Measurements from ENCODE around the gene ANKRD13C.
A peak's percentile ranks its signal among the peaks of the same experiment; 100 is the strongest.
"Not testable (repeated sequence)": the region's sequence is repeated elsewhere in the genome, so short reads cannot be mapped to it uniquely, and the experiment has no call there.

Gene ANKRD13C, protein sequence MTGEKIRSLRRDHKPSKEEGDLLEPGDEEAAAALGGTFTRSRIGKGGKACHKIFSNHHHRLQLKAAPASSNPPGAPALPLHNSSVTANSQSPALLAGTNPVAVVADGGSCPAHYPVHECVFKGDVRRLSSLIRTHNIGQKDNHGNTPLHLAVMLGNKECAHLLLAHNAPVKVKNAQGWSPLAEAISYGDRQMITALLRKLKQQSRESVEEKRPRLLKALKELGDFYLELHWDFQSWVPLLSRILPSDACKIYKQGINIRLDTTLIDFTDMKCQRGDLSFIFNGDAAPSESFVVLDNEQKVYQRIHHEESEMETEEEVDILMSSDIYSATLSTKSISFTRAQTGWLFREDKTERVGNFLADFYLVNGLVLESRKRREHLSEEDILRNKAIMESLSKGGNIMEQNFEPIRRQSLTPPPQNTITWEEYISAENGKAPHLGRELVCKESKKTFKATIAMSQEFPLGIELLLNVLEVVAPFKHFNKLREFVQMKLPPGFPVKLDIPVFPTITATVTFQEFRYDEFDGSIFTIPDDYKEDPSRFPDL

DNA sequence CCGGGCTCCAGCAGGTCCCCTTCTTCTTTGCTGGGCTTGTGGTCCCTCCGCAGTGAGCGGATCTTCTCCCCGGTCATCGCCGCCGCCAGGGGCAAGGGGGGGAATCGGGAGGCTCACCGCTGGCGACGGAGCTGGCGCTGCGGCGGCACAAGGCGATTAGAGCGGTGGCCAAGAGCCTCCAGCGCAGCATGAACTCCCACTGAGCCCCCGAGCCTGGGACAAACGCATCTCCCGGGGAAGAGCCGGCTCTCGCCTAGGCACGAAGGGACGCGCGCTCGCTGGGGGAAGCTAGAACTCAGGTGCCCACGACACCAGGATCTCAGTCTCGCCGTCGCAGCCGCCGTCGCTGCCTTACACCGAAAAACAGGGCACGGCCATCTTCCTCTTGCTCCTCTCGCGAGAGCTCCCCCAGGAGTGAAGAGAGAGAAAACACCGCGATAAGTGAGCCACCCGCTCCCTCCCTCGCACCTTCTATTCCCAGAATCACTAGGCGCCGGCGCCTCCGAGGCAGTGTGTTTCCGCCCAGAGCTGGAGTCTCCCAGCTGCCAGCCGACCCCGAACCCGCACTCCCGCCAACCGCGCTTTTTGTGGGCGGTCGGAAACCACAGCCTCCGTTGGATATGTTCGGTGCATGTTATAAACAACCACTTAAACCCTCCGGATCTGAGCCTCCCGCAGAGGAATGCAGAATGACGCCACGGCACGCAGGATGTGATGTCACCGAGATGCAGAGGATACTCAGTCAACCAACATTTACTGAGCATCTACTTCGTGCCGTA is at the start of gene ANKRD13C:
TSS of gene ANKRD13C (minus strand) at position 391 of the 779 bp plus-strand sequence. CDS start at position 77, 314 bp downstream.
- peak; percentile 81 to 90 for DNase-seq

DNA sequence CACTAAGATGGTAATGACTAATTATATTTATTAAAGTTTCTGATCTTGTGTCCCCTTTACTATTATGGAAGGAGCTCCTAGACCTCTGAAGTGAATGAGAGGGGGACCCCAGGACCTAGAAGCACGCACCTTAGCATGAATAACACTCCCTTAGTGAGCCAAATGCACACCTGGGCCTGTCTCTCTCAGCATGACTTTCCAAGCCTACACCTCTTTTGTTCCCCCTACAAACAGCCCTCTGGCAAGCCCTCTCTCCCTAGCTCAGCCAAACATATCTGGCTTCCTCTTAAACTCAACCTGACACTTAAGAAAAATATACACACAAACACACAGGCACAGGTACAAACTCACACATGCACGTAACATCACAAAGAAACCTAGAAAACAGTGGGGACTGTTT is 49.2 kb upstream of the ANKRD13C start:
- DNase-seq, result no peak

DNA sequence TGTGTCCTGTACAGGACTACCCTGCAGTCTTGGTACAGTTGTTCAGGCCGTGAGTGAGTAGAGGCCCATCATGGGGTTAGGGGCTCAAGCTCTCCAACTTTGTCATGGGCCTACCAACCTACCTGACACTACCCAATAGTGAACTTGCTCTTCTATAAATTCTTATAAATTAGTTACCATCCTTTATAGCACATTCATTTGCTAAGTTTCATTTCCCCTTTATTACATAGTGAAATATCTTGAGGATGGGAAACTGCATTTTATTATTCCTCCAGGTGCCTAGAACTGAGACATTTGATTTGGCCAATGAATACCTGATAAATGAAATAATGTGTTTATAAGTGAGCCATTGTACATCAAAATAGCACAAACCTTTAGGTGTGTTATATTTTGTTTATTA is 47.5 kb upstream of the ANKRD13C start:
- DNase-seq, result no peak

DNA sequence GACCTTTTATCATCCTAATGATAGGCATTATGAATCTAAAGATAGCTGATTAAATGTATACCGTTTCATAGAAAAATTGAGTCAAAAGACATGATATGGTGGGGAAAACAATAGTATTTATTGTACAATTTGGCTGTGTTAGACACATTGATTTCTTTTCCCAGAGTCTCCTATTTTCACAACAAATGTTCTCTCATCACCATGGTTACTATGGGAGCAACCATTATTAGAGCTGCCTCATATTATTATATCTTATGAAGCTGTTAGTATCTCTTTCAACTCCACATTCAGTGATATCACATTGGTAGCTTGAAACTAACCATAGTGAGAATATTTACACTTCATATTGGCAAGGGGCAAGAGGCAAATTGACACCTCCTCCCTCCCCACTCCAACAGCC is 45.8 kb upstream of the ANKRD13C start:
- DNase-seq, result no peak

DNA sequence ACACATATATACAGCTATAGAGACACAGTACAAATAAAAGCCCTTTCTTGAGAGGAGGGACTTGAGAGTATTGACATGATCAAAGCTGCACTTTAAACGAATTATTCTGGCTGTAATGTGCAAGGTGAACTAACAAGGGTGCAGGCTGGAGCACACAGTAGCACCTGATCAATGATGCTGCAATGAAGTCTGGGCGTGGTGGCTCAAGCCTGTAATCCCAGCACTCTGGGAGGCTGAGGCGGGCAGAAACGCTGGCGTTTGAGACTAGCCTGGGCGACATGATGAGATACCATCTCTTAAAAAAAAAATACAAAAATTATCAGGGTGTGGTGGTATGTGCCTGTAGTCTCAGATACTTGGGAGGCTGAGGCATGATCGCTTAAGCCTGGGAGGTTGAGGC is 42.5 kb upstream of the ANKRD13C start:
- DNase-seq, result no peak

DNA sequence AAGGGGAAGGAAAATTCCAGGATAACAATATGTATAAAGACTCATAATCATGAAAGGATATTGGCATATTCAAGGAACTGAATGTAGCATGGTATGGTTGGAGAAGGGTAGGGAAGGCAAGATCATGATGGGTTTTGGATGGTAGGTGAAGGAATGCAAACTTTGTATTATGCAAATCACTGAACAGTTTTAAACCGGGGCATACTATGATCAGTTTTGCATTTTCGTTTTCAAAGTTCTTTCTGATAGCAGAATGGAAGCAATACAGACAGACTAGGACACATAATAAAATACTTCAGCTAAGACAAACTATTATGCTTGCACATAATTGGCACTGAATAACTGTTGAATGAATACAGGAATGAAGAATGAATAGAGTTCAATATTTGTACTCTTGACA is 42.1 kb upstream of the ANKRD13C start:
- no peak for DNase-seq

DNA sequence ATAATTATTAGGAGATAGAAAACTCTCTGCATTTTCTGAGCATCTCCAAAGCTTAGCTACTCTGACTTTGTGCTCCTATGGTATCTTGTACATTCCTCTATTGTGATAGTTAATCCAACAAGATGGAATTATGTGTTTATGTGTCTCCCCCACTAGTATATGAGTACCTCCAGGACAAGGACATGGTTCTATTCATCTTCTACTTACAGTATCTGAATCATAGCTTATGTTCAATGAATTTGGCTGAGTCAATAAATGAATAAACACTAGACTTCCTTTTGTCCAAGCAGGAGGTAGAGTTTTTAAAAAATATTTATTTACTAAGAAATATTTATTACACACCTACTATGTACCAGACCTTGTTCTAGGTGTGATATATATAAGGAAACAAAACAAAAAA is 38.1 kb upstream of the ANKRD13C start:
- no peak for DNase-seq

DNA sequence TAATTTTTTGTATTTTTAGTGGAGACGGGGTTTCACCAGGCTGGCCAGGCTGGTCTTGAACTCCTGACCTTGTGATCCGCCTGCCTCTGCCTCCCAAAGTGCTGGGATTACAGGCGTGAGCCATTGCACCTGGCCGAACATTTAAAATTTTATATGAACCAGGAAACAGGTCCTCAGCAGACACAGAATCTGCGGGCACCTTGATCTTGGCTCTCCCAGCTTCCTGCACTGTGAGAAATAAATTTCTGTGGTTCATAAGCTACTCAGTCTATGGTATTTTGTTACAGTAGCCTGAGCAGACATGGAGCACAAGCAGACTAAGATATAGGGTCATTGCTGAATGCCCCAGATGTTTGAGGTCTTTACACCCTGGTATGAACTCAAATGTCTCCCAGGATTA is 33.0 kb upstream of the ANKRD13C start:
- DNase-seq, result no peak

DNA sequence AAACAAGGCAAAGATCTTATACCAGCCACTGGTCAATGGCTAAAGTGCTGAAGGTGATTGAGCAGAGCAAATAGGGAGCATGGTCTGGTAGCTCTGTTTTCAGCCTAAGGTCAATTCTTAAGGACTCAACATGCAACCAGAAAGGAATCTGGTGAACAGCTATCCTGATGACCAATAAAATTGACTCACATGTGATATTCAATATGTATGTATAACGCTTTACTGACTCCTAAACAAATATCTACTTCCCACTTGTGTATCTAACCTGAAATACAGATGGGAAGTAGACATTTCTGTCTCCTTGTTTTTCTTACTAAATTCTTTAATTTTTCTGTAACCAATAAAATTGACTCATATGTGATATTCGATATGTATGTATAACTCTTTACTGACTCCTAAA is 31.6 kb upstream of the ANKRD13C start:
- DNase-seq, result no peak

DNA sequence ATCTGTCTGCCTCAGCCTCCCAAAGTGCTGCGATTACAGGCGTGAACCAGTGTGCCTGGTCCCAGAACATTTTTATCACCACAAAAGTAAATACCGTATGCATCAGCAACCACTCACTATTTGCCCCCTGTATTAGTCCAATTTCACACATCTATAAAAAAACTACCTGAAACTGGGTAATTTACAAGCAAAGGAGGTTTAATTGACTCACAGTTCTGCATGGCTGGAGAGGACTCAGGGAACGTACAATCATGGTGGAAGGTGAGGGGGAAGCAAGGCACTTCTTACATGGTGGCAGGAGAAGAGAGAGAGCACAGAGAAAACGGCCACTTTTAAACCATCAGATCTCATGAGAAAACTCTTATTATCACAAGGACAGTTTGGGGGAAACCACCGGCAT is 31.0 kb upstream of the ANKRD13C start:
- DNase-seq, result no peak

DNA sequence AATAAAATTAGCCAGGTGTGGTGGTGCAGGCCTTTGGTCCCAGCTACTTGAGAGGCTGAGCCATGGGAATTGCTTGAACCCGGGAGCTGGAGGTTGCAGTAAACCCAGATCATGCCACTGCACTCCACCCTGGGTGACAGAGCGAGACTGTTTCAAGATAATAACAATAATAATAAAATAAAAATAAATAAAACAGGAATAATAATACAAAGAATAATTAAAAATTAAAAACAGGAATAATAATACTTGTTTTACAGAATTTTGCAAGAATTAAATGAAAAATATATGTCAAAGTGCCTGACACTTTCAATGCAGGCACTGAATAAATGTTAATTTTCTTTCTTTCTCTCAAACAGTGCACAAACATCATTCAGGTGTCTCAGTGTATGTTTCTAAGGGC is 30.0 kb upstream of the ANKRD13C start:
- no peak for DNase-seq

DNA sequence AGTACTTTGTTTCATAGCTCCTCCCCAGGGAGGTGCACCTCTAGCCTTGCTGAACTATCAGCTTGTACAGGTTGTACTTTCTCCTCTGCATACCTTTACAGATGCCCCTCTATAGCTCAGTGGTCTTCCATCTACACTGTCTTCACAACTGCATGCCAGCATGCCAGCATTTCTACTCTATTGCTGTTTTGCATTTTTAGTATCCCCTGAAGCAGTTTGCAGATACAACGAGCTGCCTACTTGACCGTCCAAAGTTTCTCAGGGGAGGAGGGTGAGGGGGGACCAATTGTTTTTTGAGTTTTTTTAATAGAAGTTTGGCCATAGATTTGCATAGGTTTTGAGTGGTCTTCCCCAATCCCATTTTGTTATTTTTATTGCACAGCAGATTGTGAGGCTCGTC is 29.0 kb upstream of the ANKRD13C start:
- no peak for DNase-seq

DNA sequence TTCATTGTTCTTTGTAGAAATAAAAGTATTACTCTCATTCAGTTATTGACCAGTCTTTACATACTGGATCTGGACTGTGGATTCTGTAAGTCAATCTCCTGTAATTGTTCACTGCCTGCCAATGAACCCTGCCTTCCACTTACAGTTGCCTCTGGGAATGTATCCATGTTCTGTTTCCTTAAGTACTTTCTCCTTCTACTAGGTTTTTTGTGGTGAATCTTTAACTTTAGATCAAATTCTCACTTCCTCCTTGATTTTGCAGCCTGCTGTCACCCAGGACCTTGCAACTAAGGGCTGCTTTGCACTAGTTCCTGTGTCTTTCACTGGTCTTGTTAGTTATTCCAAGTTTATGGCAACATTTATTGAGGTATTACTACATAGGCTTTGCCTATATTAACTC is 28.2 kb upstream of the ANKRD13C start:
- DNase-seq, result no peak

DNA sequence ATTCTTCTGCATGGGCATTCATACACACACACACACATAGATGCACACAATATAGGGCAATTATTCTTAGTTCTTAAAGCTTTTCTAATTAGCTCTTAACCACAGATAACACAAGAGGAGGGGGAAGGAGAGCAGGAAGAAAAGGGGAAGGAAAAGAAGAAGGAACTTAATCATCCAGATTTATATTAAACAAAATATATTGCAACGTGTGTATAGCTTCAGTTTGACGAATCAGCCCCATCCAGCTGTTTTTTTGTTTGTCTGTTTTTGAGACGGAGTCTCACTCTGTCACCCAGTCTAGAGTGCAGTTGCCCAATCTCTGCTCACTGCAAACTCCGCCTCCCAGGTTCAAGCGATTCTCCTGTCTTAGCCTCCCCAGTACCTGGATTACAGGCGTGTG is 21.7 kb upstream of the ANKRD13C start:
- DNase-seq, result no peak

DNA sequence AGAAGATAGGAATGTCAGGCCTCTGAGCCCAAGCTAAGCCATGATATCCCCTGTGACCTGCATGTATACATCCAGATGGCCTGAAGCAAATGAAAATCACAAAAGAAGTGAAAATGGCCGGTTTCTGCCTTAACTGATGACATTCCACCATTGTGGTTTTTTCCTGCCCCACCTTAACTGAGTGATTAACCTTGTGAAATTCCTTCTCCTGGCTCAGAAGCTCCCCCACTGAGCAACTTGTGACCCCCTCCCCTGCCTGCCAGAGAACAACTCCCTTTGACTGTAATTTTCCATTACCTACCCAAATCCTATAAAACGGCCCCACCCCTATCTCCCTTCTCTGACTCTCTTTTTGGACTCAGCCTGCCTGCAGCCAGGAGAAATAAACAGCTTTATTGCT is 19.1 kb upstream of the ANKRD13C start:
- not testable (repeated sequence) for DNase-seq

DNA sequence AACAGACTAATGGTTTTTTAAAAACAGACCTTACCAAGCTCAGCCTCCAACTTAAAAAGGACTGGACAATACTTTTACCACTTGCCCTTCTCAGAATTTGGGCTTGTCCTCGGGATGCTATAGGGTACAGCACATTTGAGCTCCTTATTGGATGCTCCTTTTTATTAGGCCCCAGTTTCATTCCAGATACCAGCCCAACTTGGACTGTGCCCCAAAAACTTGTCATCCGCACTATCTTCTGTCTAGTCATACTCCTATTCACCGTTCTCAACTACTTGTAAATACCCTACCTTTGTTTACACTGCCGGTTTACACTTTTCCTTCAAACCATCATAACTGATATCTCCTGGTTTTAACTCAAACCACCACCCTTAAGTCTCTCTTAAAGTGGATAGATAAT is 17.9 kb upstream of the ANKRD13C start:
- DNase-seq, result no peak

DNA sequence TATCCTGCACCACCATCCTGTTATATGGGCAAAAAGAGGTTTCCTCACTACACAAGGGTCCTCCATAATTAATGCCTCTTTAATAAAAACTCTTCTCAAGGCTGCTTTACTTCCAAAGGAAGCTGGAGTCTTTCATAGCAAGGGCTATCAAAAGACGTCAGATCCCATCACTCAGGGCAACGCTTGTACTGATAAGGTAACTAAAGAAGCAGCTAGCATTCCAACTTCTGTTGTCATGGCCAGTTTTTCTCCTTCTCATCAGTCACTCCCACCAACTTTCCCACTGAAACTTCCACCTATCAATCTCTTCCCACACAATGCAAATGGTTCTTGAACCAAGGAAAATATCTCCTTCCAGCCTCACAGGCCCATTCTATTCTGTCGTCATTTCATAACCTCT is 17.1 kb upstream of the ANKRD13C start:
- DNase-seq, result not testable (repeated sequence)

DNA sequence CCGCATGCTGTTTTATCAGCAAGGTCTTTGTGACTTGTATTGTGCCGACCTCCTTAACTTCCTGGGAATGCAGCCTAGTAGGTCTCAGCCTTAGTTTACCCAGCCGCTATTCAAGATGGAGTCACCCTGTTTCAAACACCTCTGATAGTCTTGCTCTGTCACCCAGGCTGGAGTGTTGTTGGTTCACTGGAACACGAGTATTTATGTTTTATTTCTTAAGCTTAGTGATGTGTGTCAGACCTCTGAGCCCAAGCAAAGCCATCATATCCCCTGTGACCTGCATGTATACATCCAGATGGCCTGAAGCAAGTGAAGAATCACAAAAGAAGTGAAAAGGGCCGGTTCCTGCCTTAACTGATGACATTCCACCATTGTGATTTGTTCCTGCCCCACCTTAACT is 12.9 kb upstream of the ANKRD13C start:
- not testable (repeated sequence) for DNase-seq

DNA sequence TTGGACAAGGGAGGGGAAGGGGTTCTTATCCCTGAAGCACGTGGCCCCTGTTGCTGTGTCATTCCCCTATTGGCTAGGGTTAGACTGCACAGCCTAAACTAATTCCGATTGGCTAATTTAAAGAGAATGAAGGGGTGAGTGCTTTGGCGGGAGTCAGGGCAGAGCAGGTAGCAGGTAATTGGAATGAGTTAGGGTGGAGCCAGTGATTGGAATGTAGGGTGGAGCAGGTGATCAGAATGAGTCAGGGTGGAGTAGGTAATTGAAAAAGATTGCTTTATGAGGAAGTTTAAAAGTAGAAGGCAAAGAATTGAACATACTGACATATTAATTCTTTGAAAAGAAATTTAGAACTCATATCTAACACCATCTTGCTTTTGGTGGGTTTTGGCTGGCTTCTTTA is 12.5 kb upstream of the ANKRD13C start:
- not testable (repeated sequence) for DNase-seq

DNA sequence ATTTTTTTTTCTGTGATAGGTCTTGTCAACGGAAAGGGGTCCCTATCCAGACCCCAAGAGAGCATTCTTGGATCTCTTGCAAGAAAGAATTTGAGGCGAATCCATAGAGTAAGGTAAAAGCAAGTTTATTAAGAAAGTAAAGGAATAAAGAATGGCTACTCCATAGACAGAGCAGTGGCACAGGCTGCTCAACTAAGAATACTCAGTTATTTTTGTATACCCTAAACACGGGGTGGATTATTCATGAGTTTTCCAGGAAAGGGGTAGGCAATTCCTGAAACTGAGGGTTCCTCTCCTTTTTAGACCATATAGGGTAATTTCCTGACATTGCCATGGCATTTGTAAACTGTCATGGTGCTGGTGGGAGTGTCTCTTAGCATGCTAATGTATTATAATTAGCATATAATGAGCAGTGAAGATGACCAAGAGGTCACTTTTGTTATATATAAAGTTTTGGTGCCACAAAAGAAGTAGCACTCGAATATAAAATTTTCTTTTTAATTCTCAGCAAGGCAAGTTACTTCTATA is 12.0 kb upstream of the ANKRD13C start:
- DNase-seq, result not testable (repeated sequence)

DNA sequence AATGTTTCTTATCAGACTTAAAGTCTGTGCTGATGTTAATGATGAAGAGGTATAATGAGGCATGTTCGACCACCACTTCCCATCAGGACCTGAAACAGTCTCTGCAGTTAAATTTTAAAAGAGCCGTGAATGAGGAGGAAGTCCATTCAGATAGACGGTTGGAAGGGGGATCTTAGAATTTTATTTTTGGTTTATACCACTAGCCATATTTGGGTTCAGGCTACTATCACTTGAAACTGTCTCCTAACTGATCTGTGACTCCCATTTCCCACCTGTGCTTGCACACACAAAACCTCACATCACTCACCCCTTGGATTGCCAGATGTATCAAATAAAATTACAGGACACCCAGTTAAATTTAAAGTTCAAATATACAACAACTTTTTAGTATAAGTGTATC is 9.9 kb upstream of the ANKRD13C start:
- no peak for DNase-seq

DNA sequence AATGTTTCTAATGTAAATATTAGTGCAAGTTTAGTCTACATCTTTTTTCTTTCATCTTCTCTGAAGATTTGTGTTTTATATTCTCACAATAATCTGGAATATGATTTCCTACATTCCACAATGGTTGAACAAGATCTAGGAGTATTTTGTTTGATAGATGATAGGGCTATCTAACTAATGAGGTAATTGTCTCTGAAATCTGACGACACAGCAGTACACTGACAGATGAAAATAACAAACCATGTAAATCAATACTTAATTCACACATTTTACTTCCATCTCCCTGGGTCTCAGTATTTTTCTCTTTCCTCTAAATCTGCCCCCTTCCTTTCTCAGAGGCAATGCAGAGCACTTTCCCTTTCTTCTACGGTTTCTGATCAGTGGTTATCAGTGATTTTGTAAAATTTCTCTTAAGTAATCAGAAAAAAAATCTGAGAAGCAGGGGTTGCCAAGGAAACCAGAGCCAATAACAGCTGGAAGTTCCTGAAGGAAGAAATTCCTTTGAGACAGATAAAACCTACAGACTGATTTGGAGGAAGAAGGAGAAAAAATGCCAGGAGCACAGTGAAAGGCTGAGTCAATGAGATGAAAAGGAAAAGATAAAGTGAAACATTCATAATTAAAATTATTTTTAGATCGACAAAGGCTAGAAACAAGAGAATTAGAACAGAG is 7.3 kb upstream of the ANKRD13C start:
- no peak for DNase-seq

DNA sequence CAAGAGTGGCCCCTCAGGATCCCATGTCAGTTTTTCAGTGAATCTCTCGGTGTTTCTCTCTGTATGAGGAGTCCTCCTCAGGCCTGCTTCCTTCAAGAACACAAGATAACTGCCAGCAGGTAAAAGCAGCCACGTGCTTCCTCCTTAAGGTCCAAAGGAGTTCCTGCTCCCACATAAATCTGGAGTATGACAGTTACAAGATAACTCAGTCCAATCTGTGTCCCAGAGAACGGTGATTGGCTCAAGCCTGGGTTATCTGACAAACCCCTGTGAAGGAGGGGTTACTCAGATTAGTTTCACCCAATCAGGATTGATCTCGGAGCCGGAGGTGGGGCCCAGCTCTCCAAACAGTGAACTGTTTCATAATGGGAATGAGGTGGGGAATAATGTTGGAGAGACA is 5.8 kb upstream of the ANKRD13C start:
- DNase-seq, result no peak
